B cell (primary cell): ENCODE data around the gene FANCI. TPM values are rescaled to one million over a fixed set of nuclear protein-coding genes. Genes with fewer than 3 reads are reported as not detected.

Source experiments
- ATAC-seq: fragments of 200-7000 bp; cut with Tn5 transposase; one replicate; pipeline ENCODE4 v1.10.0; 2021; ENCODE audit warnings: low read depth, mild to moderate bottlenecking, moderate number of reproducible peaks, moderate library complexity
- CTCF ChIA-PET: fragments of 350-600 bp; sonication (Branson Sonifier 250); formaldehyde crosslinking; loops from one replicate; lab custom pipeline; 2021; ENCODE audit warnings: antibody characterized with exemption, inconsistent platforms; lab: Charles Lee
- POLR2A ChIA-PET: fragments of 350-600 bp; sonication (Branson Sonifier 250); formaldehyde crosslinking; loops from one replicate; lab custom pipeline; 2021; ENCODE audit warnings: antibody characterized with exemption; lab: Charles Lee
- DNase-seq: peaks from one replicate; pipeline ENCODE4 v3.0.0; 2013
- H2AFZ ChIP-seq: 2 replicates; pipeline ENCODE4 v1.6.1; 2012; ENCODE audit warnings: mild to moderate bottlenecking, low read depth, low read length; ENCODE audit not compliant: insufficient read depth, poor library complexity, severe bottlenecking
- H3K27ac ChIP-seq, 2 donors: 1 replicate in 1 of 2; 2 replicates in 1 of 2; pipeline ENCODE4 v1.5.1; 2012 to 2013; ENCODE audit warnings: low read length in 2 of 2, mild to moderate bottlenecking in 2 of 2, moderate library complexity in 1 of 2
- H3K27me3 ChIP-seq, 4 experiments: fragments of 200-600 bp in 1 of 4; sonication (generic) in 1 of 4; replicated peaks in 1 of 4; 1 replicate in 2 of 4; 2 replicates in 2 of 4; pipeline versions ENCODE4 v1.6.1 to v1.7.0; 2013 to 2016; ENCODE audit warnings: low read length in 3 of 4, mild to moderate bottlenecking in 2 of 4, mixed read lengths in 1 of 4, moderate library complexity in 1 of 4; ENCODE audit not compliant: insufficient read depth in 4 of 4, control insufficient read depth in 3 of 4; ENCODE audit errors: control extremely low read depth in 1 of 4
- H3K36me3 ChIP-seq, 2 experiments: replicated peaks in 1 of 2; 1 replicate in 1 of 2; 2 replicates in 1 of 2; pipeline versions ENCODE4 v1.6.1 to v1.7.1; 2013; ENCODE audit warnings: low read length in 1 of 2; ENCODE audit not compliant: insufficient read depth in 2 of 2, control insufficient read depth in 1 of 2; ENCODE audit errors: control extremely low read depth in 1 of 2, extremely low read depth in 1 of 2
- H3K4me1 ChIP-seq, 2 donors: fragments of 200-600 bp in 1 of 2; sonication (generic) in 1 of 2; 1 replicate in 1 of 2; 2 replicates in 1 of 2; pipeline versions ENCODE4 v1.5.1 to v1.6.1; 2013 to 2017; ENCODE audit warnings: low read length in 2 of 2; ENCODE audit not compliant: control insufficient read depth in 2 of 2, insufficient read depth in 2 of 2
- H3K4me2 ChIP-seq: replicated peaks from 2 replicates; pipeline ENCODE3; 2012; ENCODE audit warnings: mild to moderate bottlenecking, low read depth, low read length; ENCODE audit not compliant: poor library complexity, severe bottlenecking
- H3K4me3 ChIP-seq, 5 experiments: fragments of 200-600 bp in 1 of 5; sonication (generic) in 1 of 5; 1 replicate in 3 of 5; 2 replicates in 2 of 5; pipeline versions ENCODE4 v1.5.1 to v1.7.0; 2011 to 2016; ENCODE audit warnings: low read length in 4 of 5, mild to moderate bottlenecking in 4 of 5, low read depth in 2 of 5, control low read depth in 1 of 5, moderate library complexity in 1 of 5; ENCODE audit not compliant: insufficient read depth in 1 of 5; ENCODE audit errors: control extremely low read depth in 1 of 5, extremely low read depth in 1 of 5
- H3K79me2 ChIP-seq: fragments of 200-600 bp; sonication (generic); one replicate; pipeline ENCODE4 v1.6.0; 2016; ENCODE audit warnings: low read length; ENCODE audit not compliant: control insufficient read depth, insufficient read depth
- H3K9ac ChIP-seq: fragments of 200-600 bp; sonication (generic); 2 replicates; pipeline ENCODE4 v1.6.1; 2017; ENCODE audit warnings: mild to moderate bottlenecking, low read length, moderate library complexity
- H3K9me3 ChIP-seq, 3 donors: one replicate each; pipeline versions ENCODE4 v1.6.1 to v1.7.1; 2013; ENCODE audit warnings: low read length in 2 of 3; ENCODE audit not compliant: control insufficient read depth in 2 of 3, insufficient read depth in 1 of 3; ENCODE audit errors: control extremely low read depth in 1 of 3
- H4K20me1 ChIP-seq: 2 replicates; pipeline ENCODE4 v1.6.0; 2012; ENCODE audit warnings: mild to moderate bottlenecking, low read length; ENCODE audit not compliant: insufficient read depth, control insufficient read depth, poor library complexity, severe bottlenecking
- H3K27ac Mint-ChIP-seq: one replicate; pipeline ENCODE4 v1.8.0; 2021; ENCODE audit warnings: mixed read lengths
- H3K27me3 Mint-ChIP-seq: one replicate; pipeline ENCODE4 v1.8.0; 2021; ENCODE audit warnings: mixed read lengths
- H3K4me1 Mint-ChIP-seq: one replicate; pipeline ENCODE4 v1.8.0; 2021; ENCODE audit warnings: mixed read lengths
- H3K4me3 Mint-ChIP-seq: one replicate; pipeline ENCODE4 v1.8.0; 2021; ENCODE audit warnings: mixed read lengths
- H3K9me3 Mint-ChIP-seq: one replicate; pipeline ENCODE4 v1.8.0; 2022; ENCODE audit warnings: mixed read lengths; ENCODE audit not compliant: insufficient read depth
- EZH2 ChIP-seq: IDR thresholded peaks from 2 replicates; pipeline ENCODE4 v1.6.1; 2012; ENCODE audit warnings: borderline replicate concordance, low read depth, mild to moderate bottlenecking, moderate library complexity, low read length; ENCODE audit not compliant: insufficient read depth, poor library complexity, severe bottlenecking
- WGBS: methylation state at CpG from one replicate; pipeline ENCODE4 v1.1.5; 2013; ENCODE audit warnings: missing lambda C conversion rate; ENCODE audit not compliant: insufficient coverage; 5-methylcytosine and 5-hydroxymethylcytosine counted together
- intact Hi-C: fragments of 100-400 bp; cut with micrococcal nuclease; formaldehyde crosslinking; loops from one replicate; pipeline ENCODE4 v1.10.0; 2022
- polyA plus RNA-seq: library from polyadenylated mRNA; depleted of rRNA; stranded (reverse); fragments of >200 nt; gene quantifications from 2 replicates; pipeline ENCODE4 v1.2.3, GENCODE V29; 2012
- total RNA-seq, 2 donors: library from RNA; stranded (reverse); fragments of 120-200 nt in 1 of 2; gene quantifications; 1 replicate in 1 of 2; 2 replicates in 1 of 2; pipeline versions ENCODE4 v1.2.3 to v1.2.4, GENCODE V29; 2013 to 2022
- TF ChIP-seq, protein P1 (sequence below): fragments of 200-600 bp; IDR thresholded peaks from one replicate; pipeline ENCODE4 v1.8.0; 2022; ENCODE audit warnings: antibody characterized with exemption, mild to moderate bottlenecking

The FANCI gene
- total and polyA plus RNA-seq, 2 donors (not counting 1 experiment from before 2014, with no cell fraction given): 2.7 to 14.2 TPM

DNA sequence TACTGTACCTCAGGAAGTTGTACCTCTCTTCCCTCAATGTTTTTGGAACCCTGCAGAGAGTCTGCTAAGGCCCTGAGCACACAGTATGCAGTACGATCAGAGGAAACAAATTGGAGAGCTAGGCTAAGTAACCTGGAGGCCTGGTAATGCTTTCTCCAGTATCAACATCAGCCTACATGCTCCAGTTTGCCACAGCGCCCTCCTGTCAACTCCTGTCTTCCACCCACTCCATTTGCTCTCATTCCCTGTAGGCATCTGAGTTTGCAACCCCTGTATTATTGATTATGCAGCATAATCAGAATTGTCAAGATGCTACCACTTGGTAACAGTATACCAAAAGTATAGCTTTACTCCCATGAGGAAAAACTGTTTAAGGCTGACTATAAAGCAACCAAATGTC is 76.4 kb downstream of the FANCI start:
- Histone ChIP-seq H2AFZ (no peak overlapping the region), H3K9me3 (no peaks in the 10 kb centered on the region), H3K9ac (no peak overlapping the region), H3K27me3 (no peaks in the 10 kb centered on the region), H4K20me1 (peaks cover 64% of the 10 kb centered on the region), H3K79me2 (no peaks in the 10 kb centered on the region), H3K4me1 (no peaks in the 10 kb centered on the region), H3K4me2 (no peak overlapping the region), H3K27ac (no peak overlapping the region), H3K36me3 (peaks cover 10 to 97% of the 10 kb centered on the region in 2 experiments), H3K4me3 (no peak overlapping the region)
- 100% methylated on average over 1 of the region's 2 CpGs for WGBS
- no peak for ATAC-seq
- CTCF ChIA-PET: no interaction called here
- POLR2A ChIA-PET: interaction anchor here (0.6 kb wide), 1 partner anchor 11 kb away, joined by 11 read pairs; no protein-coding TSS in a partner anchor
- intact Hi-C loops: no loop called here
- Mint-ChIP-seq H3K4me1 (no peaks in the 10 kb centered on the region), H3K4me3 (no peak overlapping the region), H3K27ac (no peak overlapping the region), H3K27me3 (no peaks in the 10 kb centered on the region), H3K9me3 (no peaks in the 10 kb centered on the region)
- DNase-seq: no peak
- TF ChIP-seq, protein P1, sequence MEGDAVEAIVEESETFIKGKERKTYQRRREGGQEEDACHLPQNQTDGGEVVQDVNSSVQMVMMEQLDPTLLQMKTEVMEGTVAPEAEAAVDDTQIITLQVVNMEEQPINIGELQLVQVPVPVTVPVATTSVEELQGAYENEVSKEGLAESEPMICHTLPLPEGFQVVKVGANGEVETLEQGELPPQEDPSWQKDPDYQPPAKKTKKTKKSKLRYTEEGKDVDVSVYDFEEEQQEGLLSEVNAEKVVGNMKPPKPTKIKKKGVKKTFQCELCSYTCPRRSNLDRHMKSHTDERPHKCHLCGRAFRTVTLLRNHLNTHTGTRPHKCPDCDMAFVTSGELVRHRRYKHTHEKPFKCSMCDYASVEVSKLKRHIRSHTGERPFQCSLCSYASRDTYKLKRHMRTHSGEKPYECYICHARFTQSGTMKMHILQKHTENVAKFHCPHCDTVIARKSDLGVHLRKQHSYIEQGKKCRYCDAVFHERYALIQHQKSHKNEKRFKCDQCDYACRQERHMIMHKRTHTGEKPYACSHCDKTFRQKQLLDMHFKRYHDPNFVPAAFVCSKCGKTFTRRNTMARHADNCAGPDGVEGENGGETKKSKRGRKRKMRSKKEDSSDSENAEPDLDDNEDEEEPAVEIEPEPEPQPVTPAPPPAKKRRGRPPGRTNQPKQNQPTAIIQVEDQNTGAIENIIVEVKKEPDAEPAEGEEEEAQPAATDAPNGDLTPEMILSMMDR: no peak
- TF ChIP-seq EZH2: no peak

DNA sequence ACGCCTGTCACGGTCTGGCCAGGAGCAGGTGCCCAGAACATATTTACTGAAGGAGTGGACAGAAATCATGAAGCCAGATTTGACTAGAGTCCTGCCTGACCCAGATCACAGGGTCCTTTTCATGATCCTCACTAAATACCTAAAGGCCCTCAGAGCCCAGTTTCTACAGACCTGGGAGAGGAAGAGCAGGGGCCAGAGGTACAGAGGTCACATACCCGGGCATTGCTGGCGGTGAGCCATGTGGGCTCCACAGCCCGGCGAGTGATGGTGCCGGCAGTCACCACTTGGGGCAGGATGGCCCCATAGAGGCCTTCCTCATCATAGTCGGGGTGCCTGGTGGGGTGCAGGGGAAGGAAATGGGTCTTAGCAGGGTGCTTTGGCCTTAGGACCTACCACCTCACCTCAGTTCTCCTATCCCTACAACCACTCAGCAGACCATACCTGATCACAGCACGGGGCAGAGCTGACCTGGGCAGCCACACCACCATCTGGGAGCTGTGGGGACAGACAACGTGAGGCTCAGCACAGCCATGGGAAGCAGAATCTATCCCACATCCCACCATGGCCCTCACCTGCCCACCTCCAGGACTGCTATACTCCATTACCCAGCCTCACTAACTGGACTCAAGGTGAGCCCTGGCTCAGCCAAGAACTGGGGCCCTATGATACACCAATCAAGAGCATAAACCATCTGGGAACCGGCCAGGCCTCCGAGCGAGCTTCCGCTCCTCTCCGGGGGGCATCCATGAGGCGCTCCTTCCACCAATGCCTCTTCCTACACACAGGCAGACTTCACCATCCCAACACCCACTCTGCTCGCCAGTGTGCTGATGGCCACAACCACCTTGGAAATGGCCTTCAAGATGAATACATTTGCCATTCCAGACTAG is 78.0 kb downstream of the FANCI start:
- WGBS: 94% methylated on average over 13 of the region's 17 CpGs
- H3K4me3 ChIP-seq: no peak overlapping the region

More for the DNA sequence above, 78.0 kb downstream of the FANCI start:
- Mint-ChIP-seq H3K27ac (no peak overlapping the region), H3K4me3 (no peak overlapping the region), H3K27me3 (no peaks in the 10 kb centered on the region), H3K9me3 (no peaks in the 10 kb centered on the region), H3K4me1 (no peaks in the 10 kb centered on the region)
- no peaks in the 10 kb centered on the region for H3K9me3 ChIP-seq
- intact Hi-C loops: no loop called here
- peaks cover 13% of the 10 kb centered on the region for H3K79me2 ChIP-seq
- ATAC-seq (no peak), DNase-seq (no peak)
- H3K36me3 ChIP-seq: peaks cover 9 to 98% of the 10 kb centered on the region in 2 experiments
- no peak overlapping the region for H3K27ac ChIP-seq
- TF ChIP-seq, protein P1: no peak
- no peak for TF ChIP-seq EZH2
- no peak overlapping the region for H3K9ac ChIP-seq
- H3K4me2 ChIP-seq: no peak overlapping the region
- CTCF ChIA-PET: interaction anchor here (0.6 kb wide), 1 partner anchor 13 kb away, joined by 3 read pairs; the partner anchor contains the start of gene POLG
- H3K4me1 ChIP-seq: no peaks in the 10 kb centered on the region
- H4K20me1 ChIP-seq: peaks cover 80% of the 10 kb centered on the region
- POLR2A ChIA-PET: no interaction called here
- no peaks in the 10 kb centered on the region for H3K27me3 ChIP-seq
- H2AFZ ChIP-seq: no peak overlapping the region
